HG03060 (cell line): ENCODE data around the gene MEGF11.
"Not testable (repeated sequence)": the region's sequence is repeated elsewhere in the genome, so short reads cannot be mapped to it uniquely, and the experiment has no call there.

Experiments used
- ATAC-seq: cut with Tn5 transposase; IDR thresholded peaks from one replicate; pipeline ENCODE4 v1.9.1; 2021; ENCODE audit warnings: low read depth, moderate number of reproducible peaks; ENCODE audit not compliant: unreplicated experiment

The MEGF11 gene

DNA sequence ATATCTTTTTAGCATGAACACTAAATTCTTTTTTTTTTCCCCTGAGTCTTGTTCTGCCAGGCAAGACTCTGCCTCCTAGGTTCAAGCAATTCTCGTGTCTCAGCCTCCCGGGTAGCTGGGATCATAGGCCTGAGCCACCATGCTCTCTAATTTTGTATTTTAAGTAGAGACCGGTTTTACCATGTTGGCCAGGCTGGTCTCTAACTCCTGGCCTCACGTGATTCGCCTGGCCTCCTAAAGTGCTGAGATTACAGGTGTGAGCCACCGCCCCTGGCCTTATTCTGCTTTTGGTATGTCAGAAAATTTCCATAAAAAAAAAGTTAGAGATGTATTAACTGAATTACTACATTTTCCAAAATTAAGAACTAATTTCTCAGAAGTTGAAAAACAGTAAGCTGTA is 370.0 kb downstream of the MEGF11 start:
- no peak for ATAC-seq

- ATAC-seq, result no peak
These were observed 371.6 kb downstream of the MEGF11 start for GRCh38 chr15:65881766-65882434.

DNA sequence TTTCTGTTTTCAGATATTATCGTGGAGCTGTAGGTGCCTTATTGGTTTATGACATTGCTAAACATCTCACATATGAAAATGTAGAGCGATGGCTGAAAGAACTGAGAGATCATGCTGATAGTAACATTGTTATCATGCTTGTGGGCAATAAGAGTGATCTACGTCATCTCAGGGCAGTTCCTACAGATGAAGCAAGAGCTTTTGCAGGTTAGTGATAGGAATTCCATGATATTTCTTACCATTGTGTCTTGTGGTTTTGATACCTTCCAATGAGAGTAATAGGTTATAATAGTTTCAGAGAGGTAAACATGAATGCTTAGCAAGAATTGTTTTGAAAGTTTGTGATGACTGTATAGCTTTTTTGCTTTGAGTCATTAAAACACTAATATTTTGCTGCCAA is 375.8 kb downstream of the MEGF11 start:
- no peak for ATAC-seq

GRCh38 chr15:65875458-65875857 is 378.1 kb downstream of the MEGF11 start:
- no peak for ATAC-seq

- no peak for ATAC-seq
These were observed 380.3 kb downstream of the MEGF11 start for GRCh38 chr15:65873256-65873655.

GRCh38 chr15:65872596-65872995 is 381.0 kb downstream of the MEGF11 start:
- not testable (repeated sequence) for ATAC-seq

DNA sequence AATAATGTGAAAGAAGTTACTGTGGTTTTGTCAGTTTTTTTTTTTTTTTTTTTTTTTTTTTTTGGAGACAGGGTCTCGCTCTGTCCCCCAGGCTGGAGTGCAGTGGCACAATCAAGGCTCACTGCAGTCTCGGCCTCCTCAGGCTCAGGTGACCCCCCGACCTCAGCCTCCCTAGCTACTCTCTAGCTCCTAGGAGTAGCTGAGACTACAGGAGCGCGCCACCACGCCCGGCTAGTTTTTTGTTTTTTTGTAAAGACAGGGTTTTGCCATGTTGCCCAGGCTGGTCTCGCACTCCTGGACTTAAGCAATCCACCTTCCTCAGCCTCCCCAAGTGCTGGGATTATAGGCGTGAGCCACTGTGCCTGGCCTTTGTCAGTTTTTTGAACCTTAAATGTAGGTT is 381.7 kb downstream of the MEGF11 start:
- not testable (repeated sequence) for ATAC-seq

DNA sequence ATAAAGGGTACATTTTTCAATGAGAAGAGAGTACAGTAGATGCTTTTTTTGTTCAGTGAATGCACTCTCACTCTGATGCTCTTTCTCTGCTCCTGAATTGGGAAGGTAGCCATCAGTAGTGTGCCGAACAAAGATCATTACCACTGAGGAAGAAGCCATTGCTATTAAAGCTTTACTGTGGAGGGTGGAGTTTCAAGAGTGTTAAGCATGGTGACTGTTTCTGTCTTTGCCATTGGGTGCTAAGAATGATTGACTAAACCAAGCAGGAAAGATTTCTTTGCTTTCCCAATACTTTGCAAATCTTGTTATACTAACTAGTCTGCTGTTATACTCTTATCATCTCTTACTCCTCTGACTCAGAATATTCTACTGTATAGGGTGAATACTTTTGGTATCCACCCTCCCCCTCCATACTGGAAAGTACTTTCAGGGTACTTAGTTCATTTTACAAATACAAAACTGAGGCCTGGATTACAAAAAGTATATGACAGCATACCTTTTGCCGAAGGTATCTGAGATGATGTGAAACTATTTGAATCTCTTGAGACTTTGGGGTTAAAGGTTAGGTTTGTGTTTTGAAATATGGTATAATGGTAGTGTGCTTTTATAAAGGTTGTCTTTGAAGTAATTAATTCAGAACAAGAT is 382.5 kb downstream of the MEGF11 start:
- no peak for ATAC-seq

DNA sequence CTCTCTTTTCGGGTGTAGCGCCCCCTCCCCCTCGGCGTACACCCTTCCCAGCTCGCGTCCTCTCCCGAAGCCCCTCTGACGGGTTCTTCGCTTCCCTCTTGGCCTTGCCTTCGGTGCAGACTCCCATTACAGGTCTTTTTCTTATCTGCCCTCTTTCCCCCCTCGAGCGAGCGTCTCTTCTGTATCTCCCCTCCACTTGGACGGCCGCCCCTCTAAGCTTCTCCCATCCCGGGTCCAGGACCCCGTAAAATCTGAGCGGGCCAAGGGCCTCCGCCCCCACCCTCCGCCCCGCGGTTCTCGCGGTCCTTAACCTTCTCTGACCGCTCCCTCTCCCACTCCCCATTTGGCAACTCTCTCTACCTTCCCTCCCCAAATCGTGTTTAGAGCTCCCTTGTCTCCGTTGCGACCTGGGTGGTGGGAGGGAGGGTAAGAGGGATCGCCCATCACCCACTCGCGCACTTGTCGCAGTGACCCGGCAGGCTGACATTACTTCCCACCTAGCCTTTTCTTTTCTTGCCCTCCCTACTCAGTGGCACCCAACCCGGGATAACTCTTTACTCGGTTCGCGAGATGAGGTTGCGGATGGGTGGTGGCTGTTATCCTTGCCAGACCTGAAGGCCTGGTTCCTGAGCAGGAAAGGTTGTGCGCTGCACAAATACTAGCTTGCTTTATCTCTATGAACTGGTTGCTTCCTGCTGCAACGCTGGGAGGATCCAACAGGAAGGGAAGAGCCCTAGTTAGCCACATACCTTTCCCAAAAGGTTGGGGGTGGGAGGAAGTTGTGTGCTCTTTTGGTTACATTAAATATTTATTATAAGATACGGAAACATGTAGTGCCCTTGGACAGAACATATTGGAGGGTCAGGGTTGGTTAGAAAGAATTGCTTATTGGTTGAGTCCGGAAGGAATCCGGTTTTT is 383.3 kb downstream of the MEGF11 start:
- ATAC-seq, result no peak

- peak; percentile 62 for ATAC-seq
These were observed 384.2 kb downstream of the MEGF11 start, which contains the start of gene RAB11A for GRCh38 chr15:65869126-65869953. RAB11A (plus strand) TSS chr15:65869491; CDS start chr15:65869586, 95 bp downstream.

DNA sequence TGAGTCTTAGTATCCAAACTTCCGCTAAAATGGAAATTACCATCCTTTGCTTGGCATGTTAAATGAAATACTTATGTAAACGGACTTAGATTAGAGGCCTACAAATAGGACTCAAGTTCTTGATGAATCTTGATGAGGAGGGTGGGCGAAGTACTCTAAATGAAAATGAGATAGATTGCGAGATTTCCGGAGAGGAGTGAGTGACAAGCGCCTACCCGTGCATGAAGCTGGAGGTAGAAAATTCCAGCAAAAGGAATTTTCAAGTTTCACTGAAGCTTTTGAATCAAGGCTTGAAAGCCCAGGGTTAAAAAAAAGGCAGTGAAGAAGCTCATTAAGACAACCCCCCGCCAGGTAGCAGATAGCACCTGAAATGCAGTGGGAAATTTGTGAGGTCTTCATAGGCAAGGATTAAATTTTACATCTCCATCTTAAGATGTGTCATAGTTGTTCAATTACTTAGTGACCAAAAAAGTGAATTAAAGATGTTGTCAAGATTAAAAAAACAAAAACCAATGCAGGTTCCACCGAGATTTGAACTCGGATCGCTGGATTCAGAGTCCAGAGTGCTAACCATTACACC is 384.9 kb downstream of the MEGF11 start:
- no peak for ATAC-seq

GRCh38 chr15:65867933-65868332 is 385.6 kb downstream of the MEGF11 start:
- ATAC-seq, result not testable (repeated sequence)

- ATAC-seq, result no peak
These were observed 386.3 kb downstream of the MEGF11 start for GRCh38 chr15:65867244-65867643.

DNA sequence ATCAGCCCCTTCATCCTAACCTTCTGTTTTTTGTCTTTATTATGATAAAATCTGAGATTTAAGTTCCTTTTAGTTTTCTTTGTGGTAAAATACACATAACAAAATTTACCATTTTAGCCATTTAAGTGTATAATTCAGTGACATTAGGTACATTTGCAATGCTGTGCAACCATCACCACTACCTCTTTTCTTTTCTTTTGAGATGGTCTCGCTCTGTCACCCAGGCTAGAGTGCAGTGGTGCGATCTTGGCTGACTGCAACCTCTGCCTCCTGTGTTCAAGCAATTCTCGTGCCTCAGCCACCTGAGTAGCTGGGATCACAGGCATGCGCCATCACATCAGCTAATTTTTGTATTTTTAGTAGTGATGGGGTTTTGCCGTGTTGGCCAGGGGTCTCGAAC is 390.4 kb downstream of the MEGF11 start:
- ATAC-seq, result no peak

- ATAC-seq, result no peak
These were observed 390.9 kb downstream of the MEGF11 start for GRCh38 chr15:65862682-65863081.

- no peak for ATAC-seq
These were observed 395.7 kb downstream of the MEGF11 start for GRCh38 chr15:65857718-65858402.

GRCh38 chr15:65856821-65857455 is 396.6 kb downstream of the MEGF11 start:
- no peak for ATAC-seq

DNA sequence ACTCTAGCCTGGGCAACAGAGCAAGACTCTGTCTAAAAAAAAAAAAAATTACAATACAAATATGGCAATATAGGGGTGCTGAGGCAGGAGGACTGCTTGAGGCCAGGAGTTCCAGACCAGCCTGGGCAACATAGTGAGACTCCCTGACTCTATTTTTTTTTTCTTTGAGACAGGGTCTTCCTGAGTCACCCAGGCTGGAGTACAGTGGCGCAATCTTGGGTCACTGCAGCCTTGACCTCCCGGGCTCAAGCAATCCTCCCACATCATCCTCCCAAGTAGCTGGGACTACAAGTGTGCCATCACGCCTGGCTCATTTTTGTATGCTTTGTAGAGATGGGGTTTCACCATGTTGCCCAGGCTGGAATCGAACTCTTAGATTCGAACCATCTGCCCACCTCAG is 401.6 kb downstream of the MEGF11 start:
- ATAC-seq, result no peak

GRCh38 chr15:65847989-65848388 is 405.6 kb downstream of the MEGF11 start:
- ATAC-seq, result no peak
